GM12878 (cell line): ENCODE results near the gene SEMA3B. TPM values are rescaled to one million over a fixed set of nuclear protein-coding genes. Genes with fewer than 3 reads are reported as not detected.

Source experiments
- ATAC-seq: fragments of 200-7000 bp; cut with Tn5 transposase; 3 replicates; pipeline ENCODE4 v1.9.1; 2020; ENCODE audit warnings: mild to moderate bottlenecking, moderate library complexity
- BruUV-seq: library from RNA; stranded (reverse); fragments of 400-500 nt; replicated peaks from 2 replicates; lab custom pipeline; 2021; lab: Mats Ljungman, UMichigan
- CTCF ChIA-PET: fragments of 300-600 bp; sonication (Branson Sonifier 250); formaldehyde crosslinking; extraction: SDS; loops from one replicate; lab custom pipeline; 2021; ENCODE audit warnings: inconsistent platforms; lab: Yijun Ruan, JAX
- POLR2A ChIA-PET: fragments of 350-600 bp; formaldehyde crosslinking; extraction: SDS; loops from one replicate; lab custom pipeline; 2021; ENCODE audit warnings: inconsistent platforms; lab: Charles Lee
- RAD21 ChIA-PET: fragments of 300-600 bp; sonication (Branson Sonifier 250); formaldehyde crosslinking; loops from one replicate; lab custom pipeline; 2023; ENCODE audit warnings: antibody characterized with exemption; ENCODE audit not compliant: unreplicated experiment; lab: Charles Lee
- SMC1A ChIA-PET: fragments of 300-600 bp; sonication (Branson Sonifier 250); formaldehyde crosslinking; loops from one replicate; lab custom pipeline; 2023; ENCODE audit not compliant: unreplicated experiment, uncharacterized antibody; lab: Charles Lee
- DNase-seq: peaks from one replicate; pipeline ENCODE4 v3.0.0-alpha.2; 2011; ENCODE audit warnings: low read depth, low spot score
- FAIRE-seq: peaks from 3 replicates; lab custom pipeline; 2011; peaks lifted over from hg19 to GRCh38; lab: Jason Lieb, UNC
- H2AFZ ChIP-seq: 2 replicates; pipeline ENCODE4 v1.6.0; 2011; ENCODE audit warnings: low read depth, low read length, control low read depth; ENCODE audit not compliant: control insufficient read depth
- H3K27ac ChIP-seq: 2 replicates; pipeline ENCODE4 v1.5.1; 2011; ENCODE audit warnings: control low read depth; ENCODE audit not compliant: control insufficient read depth, insufficient read depth
- H3K27me3 ChIP-seq, 2 experiments: replicated peaks in 1 of 2; 2 replicates each; pipeline versions ENCODE4 v1.6.0 to v1.6.1; 2011; ENCODE audit warnings: low read length in 1 of 2; ENCODE audit not compliant: control insufficient read depth in 2 of 2, insufficient read depth in 2 of 2
- H3K36me3 ChIP-seq, 2 experiments: 2 replicates each; pipeline ENCODE4 v1.5.1; 2011; ENCODE audit warnings: low read length in 1 of 2; ENCODE audit not compliant: control insufficient read depth in 2 of 2, insufficient read depth in 2 of 2
- H3K4me1 ChIP-seq: 2 replicates; pipeline ENCODE4 v1.6.1; 2011; ENCODE audit warnings: mild to moderate bottlenecking, low read length, moderate library complexity, mixed read lengths; ENCODE audit not compliant: control insufficient read depth, insufficient read depth
- H3K4me2 ChIP-seq: 2 replicates; pipeline ENCODE4 v1.6.0; 2011; ENCODE audit warnings: control low read depth; ENCODE audit not compliant: control insufficient read depth, insufficient read depth
- H3K4me3 ChIP-seq: fragments of 200-600 bp; sonication (generic); 2 replicates; pipeline ENCODE4 v1.5.1; 2016
- H3K79me2 ChIP-seq: 2 replicates; pipeline ENCODE4 v1.6.0; 2011; ENCODE audit warnings: low read length; ENCODE audit not compliant: control insufficient read depth, insufficient read depth
- H3K9ac ChIP-seq: 2 replicates; pipeline ENCODE4 v1.8.0; 2011; ENCODE audit warnings: low read length, control low read depth, mixed read lengths; ENCODE audit not compliant: control insufficient read depth, insufficient read depth
- H3K9me3 ChIP-seq: replicated peaks from 3 replicates; pipeline ENCODE4 v1.5.1; 2011; ENCODE audit warnings: mild to moderate bottlenecking, low read length; ENCODE audit not compliant: control insufficient read depth, insufficient read depth
- H4K20me1 ChIP-seq: 2 replicates; pipeline ENCODE4 v1.6.0; 2011; ENCODE audit not compliant: control insufficient read depth, insufficient read depth
- CHD2 ChIP-seq: IDR thresholded peaks from 2 replicates; pipeline ENCODE4 v1.6.1; 2011; ENCODE audit warnings: low read depth, low read length, improper control_type of control experiment, borderline replicate concordance
- GATAD2B ChIP-seq: fragments of 450-650 bp; conservative IDR thresholded peaks from 2 replicates; pipeline ENCODE4 v1.6.1; 2017; ENCODE audit warnings: low read depth, mild to moderate bottlenecking, moderate library complexity
- HSF1 ChIP-seq: fragments of 150-350 bp; IDR thresholded peaks from 2 replicates; pipeline ENCODE4 v1.6.1; 2014; ENCODE audit warnings: mild to moderate bottlenecking, low read depth, low read length
- MYB ChIP-seq: fragments of 150-350 bp; IDR thresholded peaks from 2 replicates; pipeline ENCODE4 v1.6.1; 2014; ENCODE audit warnings: mild to moderate bottlenecking, low read depth, low read length, borderline replicate concordance
- NKRF ChIP-seq: fragments of 450-650 bp; conservative IDR thresholded peaks from 2 replicates; pipeline ENCODE4 v1.6.1; 2017; ENCODE audit warnings: mild to moderate bottlenecking, moderate library complexity
- SUZ12 ChIP-seq: fragments of 200-600 bp; sonication (generic); IDR thresholded peaks from one replicate; pipeline ENCODE4 v1.6.1; 2018; ENCODE audit warnings: antibody characterized with exemption, mild to moderate bottlenecking; ENCODE audit not compliant: unreplicated experiment
- WRNIP1 ChIP-seq: IDR thresholded peaks from 2 replicates; pipeline ENCODE4 v1.6.1; 2011; ENCODE audit warnings: low read depth, low read length, improper control_type of control experiment, borderline replicate concordance
- ZBTB40 ChIP-seq: fragments of 450-650 bp; IDR thresholded peaks from 2 replicates; pipeline ENCODE4 v1.6.1; 2016; ENCODE audit warnings: mild to moderate bottlenecking, moderate library complexity, borderline replicate concordance
- ZNF622 ChIP-seq: fragments of 450-650 bp; IDR thresholded peaks from 2 replicates; pipeline ENCODE4 v1.6.1; 2017; ENCODE audit warnings: mild to moderate bottlenecking, inconsistent platforms
- WGBS: methylation state at CpG from one replicate; pipeline ENCODE4 v1.1.6; 2016; ENCODE audit warnings: low lambda C conversion rate; ENCODE audit not compliant: insufficient replicate concordance, insufficient coverage; ENCODE audit errors: missing lambda C conversion rate; 5-methylcytosine and 5-hydroxymethylcytosine counted together
- in situ Hi-C: fragments of 300-500 bp; cut with MboI; formaldehyde crosslinking; loops from 9 replicates; pipeline ENCODE4 v1.14.3; 2018; ENCODE audit warnings: mixed read lengths
- intact Hi-C: fragments of 100-400 bp; cut with micrococcal nuclease; formaldehyde crosslinking; loops from one replicate; pipeline ENCODE4 v1.14.2; 2022; ENCODE audit not compliant: unreplicated experiment
- polyA plus RNA-seq, 11 experiments: library from polyadenylated mRNA; depleted of rRNA in 4 of 11; unstranded in 6 of 11; stranded (reverse) in 5 of 11; fragments of >200 nt; fragmentation: Nextera tagmentation in 4 of 11; fragmentation: Illumina TruSeq in 1 of 11; extraction: Ambion mirVana in 4 of 11; extraction: Trizol in 1 of 11; gene quantifications; 1 replicate in 1 of 11; 2 replicates in 10 of 11; pipeline versions ENCODE4 v1.2.1 to v1.2.3, GENCODE V29; 2011 to 2016; ENCODE audit warnings: inconsistent platforms in 2 of 11, missing spikeins in 2 of 11, low read depth in 1 of 11
- total RNA-seq, 4 experiments: library from RNA; depleted of rRNA in 3 of 4; stranded (reverse); fragments of >200 nt in 3 of 4; fragmentation: Illumina TruSeq in 1 of 4; extraction: Trizol in 1 of 4; gene quantifications; 2 replicates each; pipeline versions ENCODE4 v1.2.1 to v1.2.3, GENCODE V29; 2013 to 2021

Gene SEMA3B
- total and polyA plus RNA-seq, 10 of the 15 experiments (the other 5 are each of a cell fraction or from before 2014, with no cell fraction given) = 0.06 to 0.59 (median 0.14) TPM; not detected in 2

- TF ChIP-seq GATAD2B = peak; percentile 35; the same call in 1 of the 2 replicates
These were observed 33.0 kb upstream of the SEMA3B start, which contains the start of gene GNAI2 (continued) for GRCh38 chr3:50235716-50236483.

GRCh38 chr3:50236484-50237132, 32.3 kb upstream of the SEMA3B start:
- H3K36me3 ChIP-seq = no peaks in the 10 kb centered on the region; a peak in 2 of 4 replicates
- ChIA-PET CTCF (interaction anchor here (1.8 to 3.9 kb wide), 3 partner anchors 10 to 24 kb away, joined by 7 to 27 read pairs (median 19); no protein-coding TSS in a partner anchor), POLR2A (interaction anchor here (0.9 to 4.0 kb wide), 6 partner anchors 8 to 354 kb away, joined by 3 to 38 read pairs (median 12); no protein-coding TSS in a partner anchor), SMC1A (interaction anchor here (1.2 kb wide), 1 partner anchor 100 kb away, joined by 4 read pairs; no protein-coding TSS in a partner anchor), RAD21 (interaction anchor here (0.8 to 2.4 kb wide), 2 partner anchors 10 to 56 kb away, joined by 3 to 19 read pairs; no protein-coding TSS in a partner anchor)
- peak overlapping the region; percentile 65 for H3K4me2 ChIP-seq
- H3K9ac ChIP-seq = peak overlapping the region; percentile 90
- no peak overlapping the region; the same call in 1 of the 2 replicates for H2AFZ ChIP-seq
- no peaks in the 10 kb centered on the region for H3K9me3 ChIP-seq
- H3K4me3 ChIP-seq = peak overlapping the region; percentile 100
- TSS peak; percentile 52 for BruUV-seq
- ATAC-seq = no peak
- no peak for DNase-seq
- peaks cover 7% of the 10 kb centered on the region; the same call in 1 of the 2 replicates for H4K20me1 ChIP-seq
- peak overlapping the region; percentile 91 for H3K27ac ChIP-seq
- H3K79me2 ChIP-seq = peaks cover 54% of the 10 kb centered on the region
- intact Hi-C loops = loop anchor here (1.0 to 5.0 kb wide), 2 partner anchors 56 to 101 kb away; partner anchors contain the start of gene IFRD2
- in situ Hi-C loops = no loop called here
- no peaks in the 10 kb centered on the region for H3K27me3 ChIP-seq
- WGBS = 0% methylated on average over 13 of the region's 13 CpGs
- H3K4me1 ChIP-seq = peaks cover 21% of the 10 kb centered on the region
- FAIRE-seq = no peak
- TF ChIP-seq HSF1 (no peak), ZNF622 (no peak), NKRF (0 out of 2 replicates have a peak, but pooled peaks have one; percentile 41), WRNIP1 (0 out of 2 replicates have a peak, but pooled peaks have one; percentile 52), CHD2 (no peak), ZBTB40 (no peak), MYB (no peak), SUZ12 (no peak)
